RWPE1 (cell line): ENCODE data around the gene PPP2CA.
A peak's percentile ranks its signal among the peaks of the same experiment; 100 is the strongest.

Experiments used
- CTCF ChIA-PET: fragments of 350-600 bp; sonication (Branson Sonifier 250); formaldehyde crosslinking; extraction: SDS; loops from one replicate; lab custom pipeline; 2021; lab: Yijun Ruan, JAX
- POLR2A ChIA-PET: fragments of 400-600 bp; formaldehyde crosslinking; extraction: SDS; loops from one replicate; lab custom pipeline; 2020; ENCODE audit warnings: antibody characterized with exemption; ENCODE audit not compliant: low non-redundant PET; lab: Yijun Ruan, JAX
- DNase-seq: peaks from one replicate; pipeline ENCODE4 v3.0.0; 2012; ENCODE audit warnings: low spot score
- H3K27ac ChIP-seq: fragments of 450-650 bp; 2 replicates; pipeline ENCODE4 v1.5.1; 2017
- TF ChIP-seq, protein P1 (sequence below): fragments of 450-650 bp; conservative IDR thresholded peaks from 2 replicates; pipeline ENCODE4 v1.5.1; 2017; ENCODE audit warnings: low read depth, mild to moderate bottlenecking

Gene PPP2CA

DNA sequence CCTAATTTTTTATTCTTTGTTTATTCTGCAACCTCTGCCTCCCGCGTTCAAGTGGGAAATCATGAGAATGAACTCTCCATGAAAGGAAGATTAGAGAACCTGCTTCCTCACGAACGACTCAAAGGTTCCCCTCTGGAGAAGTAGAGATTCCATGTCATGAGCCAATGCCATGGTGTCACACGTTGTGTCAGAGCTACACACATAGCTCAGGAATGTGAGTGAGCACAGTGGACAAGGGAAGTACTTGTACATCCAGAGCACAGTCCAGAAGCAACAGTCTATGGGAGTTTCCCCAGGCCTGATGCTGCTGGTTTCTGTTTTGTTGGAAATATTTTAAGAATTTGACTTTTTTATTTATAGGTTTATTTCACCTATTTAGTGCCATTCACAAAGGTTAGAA lies 26.8 kb upstream of the PPP2CA start:
- TF ChIP-seq, protein P1, sequence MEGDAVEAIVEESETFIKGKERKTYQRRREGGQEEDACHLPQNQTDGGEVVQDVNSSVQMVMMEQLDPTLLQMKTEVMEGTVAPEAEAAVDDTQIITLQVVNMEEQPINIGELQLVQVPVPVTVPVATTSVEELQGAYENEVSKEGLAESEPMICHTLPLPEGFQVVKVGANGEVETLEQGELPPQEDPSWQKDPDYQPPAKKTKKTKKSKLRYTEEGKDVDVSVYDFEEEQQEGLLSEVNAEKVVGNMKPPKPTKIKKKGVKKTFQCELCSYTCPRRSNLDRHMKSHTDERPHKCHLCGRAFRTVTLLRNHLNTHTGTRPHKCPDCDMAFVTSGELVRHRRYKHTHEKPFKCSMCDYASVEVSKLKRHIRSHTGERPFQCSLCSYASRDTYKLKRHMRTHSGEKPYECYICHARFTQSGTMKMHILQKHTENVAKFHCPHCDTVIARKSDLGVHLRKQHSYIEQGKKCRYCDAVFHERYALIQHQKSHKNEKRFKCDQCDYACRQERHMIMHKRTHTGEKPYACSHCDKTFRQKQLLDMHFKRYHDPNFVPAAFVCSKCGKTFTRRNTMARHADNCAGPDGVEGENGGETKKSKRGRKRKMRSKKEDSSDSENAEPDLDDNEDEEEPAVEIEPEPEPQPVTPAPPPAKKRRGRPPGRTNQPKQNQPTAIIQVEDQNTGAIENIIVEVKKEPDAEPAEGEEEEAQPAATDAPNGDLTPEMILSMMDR = no peak
- ChIA-PET CTCF (no interaction called here), POLR2A (no interaction called here)
- H3K27ac ChIP-seq = no peak overlapping the region
- DNase-seq = peak; percentile 60

DNA sequence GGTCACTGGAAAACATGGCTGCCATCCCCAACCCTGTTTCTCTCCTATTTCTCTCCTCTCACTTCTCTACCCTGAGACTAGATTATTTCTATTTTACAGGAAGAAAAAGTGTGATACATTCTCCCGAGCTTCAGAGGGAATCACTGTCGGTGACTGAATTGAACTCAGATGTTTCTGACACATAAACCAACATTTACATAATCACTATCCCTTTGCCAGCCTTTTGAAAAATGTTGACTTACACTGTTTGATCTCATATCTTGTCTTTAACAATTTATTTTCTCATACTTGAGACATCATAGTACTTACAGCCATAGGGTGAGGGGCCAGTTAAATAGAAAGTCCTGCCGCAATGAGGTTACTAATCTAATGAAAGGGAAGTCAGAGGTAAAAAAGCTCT lies 25.1 kb upstream of the PPP2CA start:
- TF ChIP-seq, protein P1 = no peak
- ChIA-PET CTCF (no interaction called here), POLR2A (no interaction called here)
- no peak for DNase-seq
- H3K27ac ChIP-seq = no peak overlapping the region

DNA sequence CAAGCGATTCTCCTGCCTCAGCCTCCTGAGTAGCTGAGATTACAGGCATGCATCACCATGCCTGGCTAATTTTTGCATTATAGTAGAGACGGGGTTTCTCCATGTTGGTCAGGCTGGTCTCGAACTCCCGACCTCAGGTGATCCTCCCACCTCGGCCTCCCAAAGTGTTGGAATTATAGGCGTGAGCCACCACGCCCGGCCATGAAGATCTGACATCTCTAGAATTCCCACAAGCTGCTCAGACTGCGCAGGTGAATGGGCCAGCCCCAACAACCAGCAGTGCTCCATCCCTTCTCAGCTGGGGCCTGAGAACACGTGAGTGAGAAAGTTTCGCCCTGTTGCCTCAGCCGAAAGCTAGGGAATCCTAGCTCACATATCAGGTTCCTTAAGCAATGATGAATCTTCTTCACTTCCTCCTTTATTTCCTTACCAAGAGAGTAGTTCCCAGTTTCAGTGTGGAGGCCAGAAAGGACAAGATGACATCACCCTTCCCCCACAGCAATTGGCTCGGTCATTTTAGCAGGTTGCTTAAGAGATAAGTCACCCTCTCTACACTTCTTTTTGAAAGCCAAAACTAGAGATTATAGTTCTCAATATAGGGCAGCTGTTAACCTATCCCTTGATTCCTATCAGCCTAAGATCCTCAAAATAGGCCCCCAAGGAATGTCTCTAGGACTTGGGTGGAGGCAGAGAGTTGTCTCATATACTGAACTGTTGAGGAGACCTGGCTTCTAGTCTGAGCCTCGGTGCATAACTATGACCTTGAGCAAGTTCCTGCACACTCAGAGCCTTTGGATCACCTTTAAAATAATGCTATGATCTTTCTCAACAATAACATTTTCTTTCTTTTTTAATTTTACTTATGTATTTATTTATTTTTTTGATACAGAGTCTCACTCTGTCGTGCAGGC lies 23.9 kb upstream of the PPP2CA start:
- peak overlapping the region; percentile 24; the same call in 1 of the 2 replicates for H3K27ac ChIP-seq
- no peak for DNase-seq
- TF ChIP-seq, protein P1 = no peak
- ChIA-PET CTCF (interaction anchor here (0.6 to 1.2 kb wide), 3 partner anchors 73 to 419 kb away, joined by 3 read pairs; partner anchors contain the start of genes SKP1 and TCF7), POLR2A (no interaction called here)

DNA sequence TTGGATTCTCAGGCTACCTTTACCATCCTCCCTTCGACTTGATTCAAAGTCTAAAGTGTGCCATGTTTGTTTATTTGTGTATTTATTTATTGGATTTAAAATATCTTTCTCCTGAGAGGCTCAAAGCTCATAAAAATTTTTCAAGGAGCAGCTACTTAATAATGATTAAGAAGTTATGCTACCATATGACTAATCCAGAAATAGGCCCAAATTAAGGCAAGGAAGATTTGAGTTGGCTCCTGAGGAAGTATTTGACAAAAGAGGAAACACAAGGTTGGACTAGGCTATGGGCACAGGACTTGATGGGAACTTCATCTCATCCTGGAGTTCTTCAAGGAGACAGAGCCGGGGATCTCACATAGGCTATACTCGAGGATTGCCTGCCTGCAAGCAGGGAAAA lies 22.4 kb upstream of the PPP2CA start:
- POLR2A ChIA-PET = interaction anchor here (0.6 kb wide), 1 partner anchor 53 kb away, joined by 7 read pairs; no protein-coding TSS in a partner anchor
- no peak overlapping the region for H3K27ac ChIP-seq

DNA sequence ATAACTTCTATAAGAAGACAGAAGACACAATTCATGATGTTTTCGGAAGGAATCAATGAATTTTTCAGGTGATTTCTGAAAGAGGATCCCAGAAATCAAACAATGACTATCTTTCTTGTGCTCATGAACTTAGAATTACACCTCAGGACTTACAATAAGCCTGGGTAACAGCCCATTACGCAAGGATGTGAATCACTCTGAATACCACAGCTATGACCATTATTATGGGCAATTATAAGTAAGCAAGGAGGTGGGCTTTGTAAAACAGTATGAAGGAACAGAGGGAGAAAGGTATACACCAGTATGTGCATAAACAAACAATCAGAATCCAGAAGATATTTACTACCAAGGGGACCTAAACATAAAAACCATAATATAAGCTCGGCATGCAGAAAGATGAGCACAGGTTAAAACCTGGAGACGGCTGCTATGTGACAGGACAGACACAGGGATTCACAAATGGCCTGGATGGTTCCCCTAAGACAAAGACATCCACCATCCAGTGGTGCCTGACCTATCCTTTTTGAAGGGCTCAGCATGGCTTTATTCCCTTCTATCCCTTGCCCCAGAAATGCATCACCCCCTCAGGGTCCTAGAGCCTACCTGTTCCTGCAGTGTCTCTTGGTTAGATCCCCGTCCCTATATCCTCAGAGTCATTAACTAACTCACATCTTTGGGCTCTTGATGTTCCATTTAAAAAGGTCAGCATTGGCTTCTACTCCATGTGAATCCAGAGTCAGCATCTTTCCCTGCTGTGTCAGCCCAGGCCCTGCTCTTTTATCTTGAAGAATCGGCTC lies 21.8 kb upstream of the PPP2CA start:
- CTCF ChIA-PET = interaction anchor here (0.5 to 1.3 kb wide), 6 partner anchors 11 to 340 kb away, joined by 3 to 5 read pairs (median 4); partner anchors contain the start of gene PPP2CA
- H3K27ac ChIP-seq = no peak overlapping the region
- DNase-seq = peak; percentile 96
- TF ChIP-seq, protein P1 = no peak
- POLR2A ChIA-PET = interaction anchor here (0.6 to 1.9 kb wide), 2 partner anchors 21 to 52 kb away, joined by 7 to 8 read pairs; partner anchors contain the start of gene PPP2CA

More for the DNA sequence above, 22.4 kb upstream of the PPP2CA start:
- DNase-seq = no peak
- CTCF ChIA-PET = interaction anchor here (0.6 to 1.3 kb wide), 4 partner anchors 41 to 71 kb away, joined by 3 to 4 read pairs (median 4); partner anchors contain the start of gene SKP1
- TF ChIP-seq, protein P1 = no peak
